ENCODE results near the gene ZBTB18.
"Not testable (repeated sequence)": the region's sequence is repeated elsewhere in the genome, so short reads cannot be mapped to it uniquely, and the experiment has no call there.

The ZBTB18 gene

DNA sequence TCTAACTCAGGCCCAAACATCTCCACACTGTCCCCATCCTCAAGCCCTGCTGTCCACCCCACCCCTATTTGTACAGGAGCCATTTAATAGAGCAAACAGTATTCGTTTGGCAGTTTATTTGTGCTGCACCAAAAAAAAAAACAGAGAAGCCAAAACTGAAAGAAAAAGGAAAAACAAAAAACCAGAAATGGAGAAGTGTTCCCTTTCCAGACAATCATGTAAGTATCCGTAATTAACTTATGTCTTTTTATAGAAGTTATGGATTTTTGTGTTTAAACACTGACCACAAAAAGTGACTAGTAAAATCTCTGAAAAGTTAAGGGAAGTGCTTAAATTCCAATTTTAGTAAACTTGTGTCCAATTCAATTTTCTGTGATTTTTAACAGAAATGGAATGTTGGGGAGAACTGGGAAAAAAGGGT is 40.4 kb upstream of the ZBTB18 start:
- TF ChIP-seq MYC (IDR thresholded peaks at IDR 0.05; ENCODE audit: low read depth, low read length) (no peak), POLR2A (IDR thresholded peaks at IDR 0.05; ENCODE audit: extremely low read depth, insufficient read length) (no peak)
- TF ChIP-seq, protein P1, sequence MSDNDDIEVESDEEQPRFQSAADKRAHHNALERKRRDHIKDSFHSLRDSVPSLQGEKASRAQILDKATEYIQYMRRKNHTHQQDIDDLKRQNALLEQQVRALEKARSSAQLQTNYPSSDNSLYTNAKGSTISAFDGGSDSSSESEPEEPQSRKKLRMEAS (IDR thresholded peaks at IDR 0.05; ENCODE audit: low read depth, low read length) = no peak
- TF ChIP-seq, protein P2, sequence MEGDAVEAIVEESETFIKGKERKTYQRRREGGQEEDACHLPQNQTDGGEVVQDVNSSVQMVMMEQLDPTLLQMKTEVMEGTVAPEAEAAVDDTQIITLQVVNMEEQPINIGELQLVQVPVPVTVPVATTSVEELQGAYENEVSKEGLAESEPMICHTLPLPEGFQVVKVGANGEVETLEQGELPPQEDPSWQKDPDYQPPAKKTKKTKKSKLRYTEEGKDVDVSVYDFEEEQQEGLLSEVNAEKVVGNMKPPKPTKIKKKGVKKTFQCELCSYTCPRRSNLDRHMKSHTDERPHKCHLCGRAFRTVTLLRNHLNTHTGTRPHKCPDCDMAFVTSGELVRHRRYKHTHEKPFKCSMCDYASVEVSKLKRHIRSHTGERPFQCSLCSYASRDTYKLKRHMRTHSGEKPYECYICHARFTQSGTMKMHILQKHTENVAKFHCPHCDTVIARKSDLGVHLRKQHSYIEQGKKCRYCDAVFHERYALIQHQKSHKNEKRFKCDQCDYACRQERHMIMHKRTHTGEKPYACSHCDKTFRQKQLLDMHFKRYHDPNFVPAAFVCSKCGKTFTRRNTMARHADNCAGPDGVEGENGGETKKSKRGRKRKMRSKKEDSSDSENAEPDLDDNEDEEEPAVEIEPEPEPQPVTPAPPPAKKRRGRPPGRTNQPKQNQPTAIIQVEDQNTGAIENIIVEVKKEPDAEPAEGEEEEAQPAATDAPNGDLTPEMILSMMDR (IDR thresholded peaks at IDR 0.05; ENCODE audit: low read depth, low read length) = no peak
- no peak overlapping the region for H3K4me3 ChIP-seq (ENCODE audit: low read depth, low read length)
- no peak for DNase-seq (ENCODE audit: low read depth)

DNA sequence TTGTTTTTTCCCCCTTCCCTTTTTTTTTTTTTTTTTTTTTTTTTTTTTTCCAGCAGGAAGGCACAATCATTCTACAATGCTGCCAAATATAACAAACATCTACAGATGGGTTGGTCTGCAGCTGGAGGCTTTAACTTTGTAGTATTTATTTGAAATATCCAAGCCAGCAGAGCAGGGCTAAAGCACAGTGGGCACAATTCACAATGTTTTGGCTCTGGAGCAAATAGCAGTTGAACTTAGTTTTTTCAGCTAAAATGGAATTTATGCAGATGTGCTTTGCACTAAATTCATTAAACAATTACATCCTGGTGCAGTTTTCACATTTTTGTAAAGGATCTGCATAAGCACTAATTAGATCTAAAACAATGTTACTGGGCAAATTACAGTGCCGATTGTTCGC is 39.8 kb upstream of the ZBTB18 start:
- no peak overlapping the region for H3K4me3 ChIP-seq (ENCODE audit: low read depth, low read length)
- TF ChIP-seq MYC (IDR thresholded peaks at IDR 0.05; ENCODE audit: low read depth, low read length) = no peak
- TF ChIP-seq, protein P1 (IDR thresholded peaks at IDR 0.05; ENCODE audit: low read depth, low read length) = no peak
- TF ChIP-seq, protein P2 (IDR thresholded peaks at IDR 0.05; ENCODE audit: low read depth, low read length) = no peak
- no peak for DNase-seq (ENCODE audit: low read depth)

DNA sequence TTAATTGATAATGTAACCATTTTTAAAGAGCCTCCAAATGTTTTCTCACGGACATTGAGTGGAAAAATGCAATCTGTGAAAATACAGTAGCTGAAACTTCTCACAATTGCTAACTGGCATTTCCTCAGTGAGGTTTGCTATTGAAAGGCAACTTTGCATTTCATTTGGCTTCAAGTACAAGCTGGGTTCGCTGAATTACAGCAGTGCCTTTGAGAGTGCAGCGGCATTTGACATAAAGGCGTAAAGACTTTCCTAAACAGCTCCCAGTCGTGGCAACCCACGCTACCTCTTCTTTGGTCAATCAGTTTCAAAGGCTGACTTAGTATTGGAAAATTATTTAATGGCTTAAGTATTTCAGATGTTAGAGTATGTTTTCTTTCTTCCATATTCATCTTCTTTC is 39.3 kb upstream of the ZBTB18 start:
- DNase-seq (ENCODE audit: low read depth) = no peak
- no peak overlapping the region for H3K4me3 ChIP-seq (ENCODE audit: low read depth, low read length)
- TF ChIP-seq, protein P1 (IDR thresholded peaks at IDR 0.05; ENCODE audit: low read depth, low read length) = no peak
- TF ChIP-seq, protein P2 (IDR thresholded peaks at IDR 0.05; ENCODE audit: low read depth, low read length) = no peak
- no peak for TF ChIP-seq MYC (IDR thresholded peaks at IDR 0.05; ENCODE audit: low read depth, low read length)
- TF ChIP-seq POLR2A (IDR thresholded peaks at IDR 0.05; ENCODE audit: extremely low read depth, insufficient read length) = no peak

DNA sequence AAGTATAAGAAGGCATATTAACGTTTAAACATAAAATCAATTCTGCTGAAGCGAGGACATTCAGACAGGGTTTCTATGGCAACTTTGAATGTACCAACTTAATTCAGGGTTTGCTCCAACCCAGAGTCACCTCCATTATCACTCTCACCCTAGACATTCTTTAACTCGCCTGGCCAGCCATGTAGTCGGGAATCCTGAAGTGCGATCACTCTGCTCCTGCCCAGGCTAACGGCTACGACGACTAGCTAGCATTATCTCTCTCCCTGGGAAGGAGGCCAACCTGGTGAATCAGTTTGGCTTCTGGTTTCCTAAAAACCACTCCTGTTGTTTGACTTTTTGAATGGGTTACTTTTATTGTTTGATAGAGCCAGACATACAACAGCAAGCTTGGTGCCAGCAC is 38.9 kb upstream of the ZBTB18 start:
- no peak for DNase-seq (ENCODE audit: low read depth)
- TF ChIP-seq MYC (IDR thresholded peaks at IDR 0.05; ENCODE audit: low read depth, low read length) (no peak), POLR2A (IDR thresholded peaks at IDR 0.05; ENCODE audit: extremely low read depth, insufficient read length) (no peak)
- TF ChIP-seq, protein P2 (IDR thresholded peaks at IDR 0.05; ENCODE audit: low read depth, low read length) = no peak
- TF ChIP-seq, protein P1 (IDR thresholded peaks at IDR 0.05; ENCODE audit: low read depth, low read length) = no peak
- H3K4me3 ChIP-seq (ENCODE audit: low read depth, low read length) = no peak overlapping the region

DNA sequence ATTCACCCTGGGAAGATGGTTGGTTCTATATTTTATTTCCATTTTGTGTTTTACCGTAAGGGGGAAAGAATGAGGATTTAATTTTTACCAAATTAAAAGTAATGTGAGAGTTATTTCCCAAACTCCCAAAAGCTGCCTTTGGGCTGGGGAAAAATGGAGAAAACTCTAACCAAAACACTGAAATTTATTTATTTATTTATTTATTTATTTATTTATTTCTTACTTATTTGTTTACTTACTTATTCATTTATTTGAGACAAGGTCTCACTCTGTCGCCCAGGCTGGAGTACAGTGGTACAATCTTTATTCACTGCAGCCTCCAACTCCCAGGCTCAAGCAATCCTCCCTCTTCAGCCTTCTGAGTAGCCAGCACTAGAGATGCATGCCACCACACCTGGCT is 38.0 kb upstream of the ZBTB18 start:
- TF ChIP-seq, protein P1 (IDR thresholded peaks at IDR 0.05; ENCODE audit: low read depth, low read length) = no peak
- TF ChIP-seq POLR2A (IDR thresholded peaks at IDR 0.05; ENCODE audit: extremely low read depth, insufficient read length) (no peak), MYC (IDR thresholded peaks at IDR 0.05; ENCODE audit: low read depth, low read length) (no peak)
- TF ChIP-seq, protein P2 (IDR thresholded peaks at IDR 0.05; ENCODE audit: low read depth, low read length) = no peak
- no peak for DNase-seq (ENCODE audit: low read depth)
- no peak overlapping the region for H3K4me3 ChIP-seq (ENCODE audit: low read depth, low read length)

DNA sequence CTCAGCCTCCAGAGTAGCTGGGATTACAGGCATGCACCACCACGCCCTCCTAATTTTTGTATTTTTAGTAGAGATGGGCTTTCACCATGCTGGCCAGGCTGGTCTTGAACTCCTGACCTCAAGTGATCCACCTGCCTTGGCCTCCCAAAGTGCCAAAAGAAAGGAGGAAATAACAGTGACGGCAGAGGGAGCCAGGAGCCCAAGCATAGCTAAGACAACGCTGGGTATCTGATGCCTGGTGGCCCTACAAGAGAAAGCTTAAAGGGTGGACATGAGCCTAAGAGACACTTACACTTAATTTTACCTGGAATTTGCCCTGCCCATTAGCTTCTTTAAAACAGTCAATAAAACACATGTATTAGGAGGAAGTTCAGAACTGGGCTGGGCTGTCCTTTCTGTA is 36.2 kb upstream of the ZBTB18 start:
- H3K4me3 ChIP-seq (ENCODE audit: low read depth, low read length); DNase-seq (ENCODE audit: low read depth): not testable (repeated sequence)
